GM12878 (cell line): ENCODE data around the gene TRDN. TPM values are rescaled to one million over a fixed set of nuclear protein-coding genes. Genes with fewer than 3 reads are reported as not detected.

Experiments
- ATAC-seq: fragments of 200-7000 bp; cut with Tn5 transposase; 3 replicates; pipeline ENCODE4 v1.9.1; 2020; ENCODE audit warnings: mild to moderate bottlenecking, moderate library complexity
- BruUV-seq: library from RNA; stranded (reverse); fragments of 400-500 nt; replicated peaks from 2 replicates; lab custom pipeline; 2021; lab: Mats Ljungman, UMichigan
- CTCF ChIA-PET: fragments of 300-600 bp; sonication (Branson Sonifier 250); formaldehyde crosslinking; extraction: SDS; loops from one replicate; lab custom pipeline; 2021; ENCODE audit warnings: inconsistent platforms; lab: Yijun Ruan, JAX
- POLR2A ChIA-PET: fragments of 350-600 bp; formaldehyde crosslinking; extraction: SDS; loops from one replicate; lab custom pipeline; 2021; ENCODE audit warnings: inconsistent platforms; lab: Charles Lee
- RAD21 ChIA-PET: fragments of 300-600 bp; sonication (Branson Sonifier 250); formaldehyde crosslinking; loops from one replicate; lab custom pipeline; 2023; ENCODE audit warnings: antibody characterized with exemption; ENCODE audit not compliant: unreplicated experiment; lab: Charles Lee
- SMC1A ChIA-PET: fragments of 300-600 bp; sonication (Branson Sonifier 250); formaldehyde crosslinking; loops from one replicate; lab custom pipeline; 2023; ENCODE audit not compliant: unreplicated experiment, uncharacterized antibody; lab: Charles Lee
- DNase-seq: peaks from one replicate; pipeline ENCODE4 v3.0.0-alpha.2; 2011; ENCODE audit warnings: low read depth, low spot score
- FAIRE-seq: peaks from 3 replicates; lab custom pipeline; 2011; peaks lifted over from hg19 to GRCh38; lab: Jason Lieb, UNC
- H2AFZ ChIP-seq: 2 replicates; pipeline ENCODE4 v1.6.0; 2011; ENCODE audit warnings: low read depth, low read length, control low read depth; ENCODE audit not compliant: control insufficient read depth
- H3K27ac ChIP-seq: 2 replicates; pipeline ENCODE4 v1.5.1; 2011; ENCODE audit warnings: control low read depth; ENCODE audit not compliant: control insufficient read depth, insufficient read depth
- H3K27me3 ChIP-seq, 2 experiments: replicated peaks in 1 of 2; 2 replicates each; pipeline versions ENCODE4 v1.6.0 to v1.6.1; 2011; ENCODE audit warnings: low read length in 1 of 2; ENCODE audit not compliant: control insufficient read depth in 2 of 2, insufficient read depth in 2 of 2
- H3K36me3 ChIP-seq, 2 experiments: 2 replicates each; pipeline ENCODE4 v1.5.1; 2011; ENCODE audit warnings: low read length in 1 of 2; ENCODE audit not compliant: control insufficient read depth in 2 of 2, insufficient read depth in 2 of 2
- H3K4me1 ChIP-seq: 2 replicates; pipeline ENCODE4 v1.6.1; 2011; ENCODE audit warnings: mild to moderate bottlenecking, low read length, moderate library complexity, mixed read lengths; ENCODE audit not compliant: control insufficient read depth, insufficient read depth
- H3K4me2 ChIP-seq: 2 replicates; pipeline ENCODE4 v1.6.0; 2011; ENCODE audit warnings: control low read depth; ENCODE audit not compliant: control insufficient read depth, insufficient read depth
- H3K4me3 ChIP-seq: fragments of 200-600 bp; sonication (generic); 2 replicates; pipeline ENCODE4 v1.5.1; 2016
- H3K79me2 ChIP-seq: 2 replicates; pipeline ENCODE4 v1.6.0; 2011; ENCODE audit warnings: low read length; ENCODE audit not compliant: control insufficient read depth, insufficient read depth
- H3K9ac ChIP-seq: 2 replicates; pipeline ENCODE4 v1.8.0; 2011; ENCODE audit warnings: low read length, control low read depth, mixed read lengths; ENCODE audit not compliant: control insufficient read depth, insufficient read depth
- H3K9me3 ChIP-seq: replicated peaks from 3 replicates; pipeline ENCODE4 v1.5.1; 2011; ENCODE audit warnings: mild to moderate bottlenecking, low read length; ENCODE audit not compliant: control insufficient read depth, insufficient read depth
- H4K20me1 ChIP-seq: 2 replicates; pipeline ENCODE4 v1.6.0; 2011; ENCODE audit not compliant: control insufficient read depth, insufficient read depth
- CHD1 ChIP-seq: IDR thresholded peaks from 2 replicates; pipeline ENCODE4 v1.6.1; 2012; ENCODE audit warnings: low read depth, low read length, improper control_type of control experiment
- CHD2 ChIP-seq: IDR thresholded peaks from 2 replicates; pipeline ENCODE4 v1.6.1; 2011; ENCODE audit warnings: low read depth, low read length, improper control_type of control experiment, borderline replicate concordance
- EGR1 ChIP-seq, 2 experiments: IDR thresholded peaks; 1 replicate in 1 of 2; 2 replicates in 1 of 2; pipeline ENCODE4 v1.6.1; 2011 to 2012; ENCODE audit warnings: low read depth in 2 of 2, low read length in 2 of 2, borderline replicate concordance in 1 of 2, mild to moderate bottlenecking in 1 of 2, moderate library complexity in 1 of 2
- IKZF1 ChIP-seq: fragments of 450-650 bp; conservative IDR thresholded peaks from 2 replicates; pipeline ENCODE4 v1.6.1; 2017; ENCODE audit warnings: antibody characterized with exemption, mild to moderate bottlenecking
- MTA3 ChIP-seq: IDR thresholded peaks from 2 replicates; pipeline ENCODE4 v1.6.1; 2012; ENCODE audit warnings: low read length, inconsistent platforms, borderline replicate concordance
- MYC ChIP-seq: IDR thresholded peaks from 2 replicates; pipeline ENCODE4 v1.6.1; 2011; ENCODE audit warnings: mild to moderate bottlenecking, low read length, moderate library complexity, inconsistent platforms; ENCODE audit not compliant: insufficient read depth, insufficient replicate concordance, insufficient read length, severe bottlenecking
- RAD21 ChIP-seq: IDR thresholded peaks from 2 replicates; pipeline ENCODE4 v1.6.1; 2011; ENCODE audit warnings: mild to moderate bottlenecking, low read depth, low read length, moderate library complexity; ENCODE audit not compliant: insufficient read depth
- RB1 ChIP-seq: fragments of 450-650 bp; formaldehyde crosslinking; IDR thresholded peaks from 2 replicates; pipeline ENCODE4 v1.6.1; 2017; ENCODE audit warnings: mild to moderate bottlenecking, borderline replicate concordance
- RELA ChIP-seq: fragments of 450-650 bp; IDR thresholded peaks from 2 replicates; pipeline ENCODE4 v1.8.0; 2014; ENCODE audit warnings: borderline replicate concordance; ENCODE audit not compliant: partially characterized antibody
- STAT1 ChIP-seq: fragments of 450-650 bp; conservative IDR thresholded peaks from 2 replicates; pipeline ENCODE4 v1.6.1; 2014; ENCODE audit warnings: antibody characterized with exemption, mild to moderate bottlenecking
- WRNIP1 ChIP-seq: IDR thresholded peaks from 2 replicates; pipeline ENCODE4 v1.6.1; 2011; ENCODE audit warnings: low read depth, low read length, improper control_type of control experiment, borderline replicate concordance
- ZNF274 ChIP-seq: IDR thresholded peaks from one replicate; pipeline ENCODE4 v1.8.0; 2011; ENCODE audit not compliant: insufficient read length, insufficient read depth
- WGBS: methylation state at CpG from one replicate; pipeline ENCODE4 v1.1.6; 2016; ENCODE audit warnings: low lambda C conversion rate; ENCODE audit not compliant: insufficient replicate concordance, insufficient coverage; ENCODE audit errors: missing lambda C conversion rate; 5-methylcytosine and 5-hydroxymethylcytosine counted together
- in situ Hi-C: fragments of 300-500 bp; cut with MboI; formaldehyde crosslinking; loops from 9 replicates; pipeline ENCODE4 v1.14.3; 2018; ENCODE audit warnings: mixed read lengths
- intact Hi-C: fragments of 100-400 bp; cut with micrococcal nuclease; formaldehyde crosslinking; loops from one replicate; pipeline ENCODE4 v1.14.2; 2022; ENCODE audit not compliant: unreplicated experiment
- polyA plus RNA-seq, 11 experiments: library from polyadenylated mRNA; depleted of rRNA in 4 of 11; unstranded in 6 of 11; stranded (reverse) in 5 of 11; fragments of >200 nt; fragmentation: Nextera tagmentation in 4 of 11; fragmentation: Illumina TruSeq in 1 of 11; extraction: Ambion mirVana in 4 of 11; extraction: Trizol in 1 of 11; gene quantifications; 1 replicate in 1 of 11; 2 replicates in 10 of 11; pipeline versions ENCODE4 v1.2.1 to v1.2.3, GENCODE V29; 2011 to 2016; ENCODE audit warnings: inconsistent platforms in 2 of 11, missing spikeins in 2 of 11, low read depth in 1 of 11
- total RNA-seq, 4 experiments: library from RNA; depleted of rRNA in 3 of 4; stranded (reverse); fragments of >200 nt in 3 of 4; fragmentation: Illumina TruSeq in 1 of 4; extraction: Trizol in 1 of 4; gene quantifications; 2 replicates each; pipeline versions ENCODE4 v1.2.1 to v1.2.3, GENCODE V29; 2013 to 2021
- TF ChIP-seq, protein P1 (sequence below): fragments of 450-650 bp; IDR thresholded peaks from 2 replicates; pipeline ENCODE4 v1.6.1; 2016; ENCODE audit warnings: mild to moderate bottlenecking

TRDN gene
- total and polyA plus RNA-seq, 10 of the 15 experiments (the other 5 are each of a cell fraction or from before 2014, with no cell fraction given), result not detected

GRCh38 chr6:123636282-123636681 lies 468 bp downstream of the TRDN start:
- Histone ChIP-seq H2AFZ (no peak overlapping the region), H3K9ac (no peak overlapping the region), H3K27ac (no peak overlapping the region), H3K9me3 (no peaks in the 10 kb centered on the region), H3K36me3 (no peaks in the 10 kb centered on the region)
- SMC1A ChIA-PET, result interaction anchor here (0.9 to 3.1 kb wide), 6 partner anchors 8 to 220 kb away, joined by 3 to 9 read pairs (median 4); no protein-coding TSS in a partner anchor
- WGBS, result 23% methylated on average over 1 of the region's 1 CpG
- intact Hi-C loops, result no loop called here
- DNase-seq, result no peak
- CTCF ChIA-PET, result interaction anchor here (0.5 to 1.1 kb wide), 2 partner anchors 40 to 76 kb away, joined by 3 to 4 read pairs; no protein-coding TSS in a partner anchor
- POLR2A ChIA-PET, result interaction anchor here (1.0 kb wide), 1 partner anchor 23 kb away, joined by 3 read pairs; no protein-coding TSS in a partner anchor
- TF ChIP-seq STAT1 (no peak), ZNF274 (no peak), EGR1 (IDR thresholded peaks at IDR 0.05; ENCODE audit: borderline replicate concordance in 1 of 2, low read depth in 2 of 2, low read length in 2 of 2) (no peak), RAD21 (no peak), IKZF1 (no peak), MTA3 (no peak), CHD1 (no peak), WRNIP1 (no peak), RB1 (no peak), MYC (no peak), CHD2 (no peak), RELA (no peak)
- TF ChIP-seq, protein P1, sequence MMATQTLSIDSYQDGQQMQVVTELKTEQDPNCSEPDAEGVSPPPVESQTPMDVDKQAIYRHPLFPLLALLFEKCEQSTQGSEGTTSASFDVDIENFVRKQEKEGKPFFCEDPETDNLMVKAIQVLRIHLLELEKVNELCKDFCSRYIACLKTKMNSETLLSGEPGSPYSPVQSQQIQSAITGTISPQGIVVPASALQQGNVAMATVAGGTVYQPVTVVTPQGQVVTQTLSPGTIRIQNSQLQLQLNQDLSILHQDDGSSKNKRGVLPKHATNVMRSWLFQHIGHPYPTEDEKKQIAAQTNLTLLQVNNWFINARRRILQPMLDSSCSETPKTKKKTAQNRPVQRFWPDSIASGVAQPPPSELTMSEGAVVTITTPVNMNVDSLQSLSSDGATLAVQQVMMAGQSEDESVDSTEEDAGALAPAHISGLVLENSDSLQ, result no peak
- TF ChIP-seq, all 136 proteins: peak for 0
- in situ Hi-C loops, result no loop called here
- no peak overlapping the region for H3K4me3 ChIP-seq
- FAIRE-seq, result no peak
- no peaks in the 10 kb centered on the region for H4K20me1 ChIP-seq
- RAD21 ChIA-PET, result interaction anchor here (0.8 to 1.9 kb wide), 4 partner anchors 13 to 79 kb away, joined by 3 to 16 read pairs (median 4); no protein-coding TSS in a partner anchor
- no TSS peak for BruUV-seq
- ATAC-seq, result no peak
- no peaks in the 10 kb centered on the region for H3K79me2 ChIP-seq
- H3K27me3 ChIP-seq, result no peaks in the 10 kb centered on the region
- no peaks in the 10 kb centered on the region for H3K4me1 ChIP-seq
- H3K4me2 ChIP-seq, result no peak overlapping the region
